ENCODE measurements around the gene IL10RB.
"Not testable (repeated sequence)": the region's sequence is repeated elsewhere in the genome, so short reads cannot be mapped to it uniquely, and the experiment has no call there.

The IL10RB gene

DNA sequence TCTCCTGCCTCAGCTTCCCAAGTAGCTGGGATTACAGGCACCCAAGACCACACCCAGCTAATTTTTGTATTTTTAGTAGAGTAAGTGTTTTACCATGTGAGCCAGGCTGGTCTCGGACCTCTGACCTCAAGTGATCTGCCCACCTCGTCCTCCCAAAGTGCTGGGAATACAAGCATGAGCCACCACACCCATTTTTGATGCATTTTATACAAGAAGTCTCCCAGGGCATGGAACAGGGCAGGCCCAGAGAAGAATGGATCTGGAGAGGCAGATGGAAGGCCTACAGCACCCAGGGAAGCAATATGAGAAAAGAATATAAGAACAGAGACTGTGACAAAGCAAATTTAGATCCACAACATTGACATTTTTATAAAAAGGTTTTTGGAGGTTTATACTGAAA lies 39.8 kb downstream of the IL10RB start:
- DNase-seq = no peak

DNA sequence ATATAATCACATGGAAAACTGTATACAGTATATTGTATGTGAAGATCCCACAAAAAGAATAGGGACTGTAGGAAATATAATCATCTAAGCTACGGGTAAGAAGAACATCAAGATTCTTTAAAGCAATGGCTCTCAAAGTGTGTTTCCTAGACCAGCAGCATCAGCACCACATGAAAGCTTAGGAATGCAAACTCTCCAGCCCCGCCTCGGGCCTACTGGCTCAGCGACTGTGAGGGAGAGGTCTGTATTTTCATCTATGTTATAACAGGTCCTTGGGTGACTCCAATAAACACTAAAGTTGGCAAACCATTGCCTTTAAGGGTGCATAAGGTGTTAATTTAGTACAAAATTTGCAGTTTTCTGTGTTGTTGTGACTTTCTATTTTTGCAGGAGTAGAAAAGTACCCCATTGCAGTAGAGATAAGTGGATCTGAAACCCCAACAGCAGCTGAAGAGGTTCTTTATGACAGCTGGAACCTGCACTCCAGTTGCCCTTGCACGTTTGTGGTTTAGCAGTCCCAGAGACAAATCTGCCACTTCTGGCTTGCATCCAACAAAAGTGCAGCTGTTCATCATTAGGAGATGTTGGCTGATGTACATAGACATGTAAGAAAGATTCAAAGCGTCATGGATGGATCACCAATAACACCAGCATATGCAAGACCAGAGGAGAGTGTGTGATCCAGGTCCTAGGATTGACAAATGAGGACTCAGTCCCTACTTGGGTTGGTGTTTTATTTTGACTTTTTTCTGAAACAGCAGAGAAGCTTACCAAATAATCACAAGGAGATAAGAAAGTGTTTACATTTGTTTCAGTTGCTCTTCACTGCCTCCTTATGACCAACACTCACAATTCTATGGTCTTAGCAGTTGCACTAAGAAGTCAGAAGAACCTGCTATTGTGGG lies 42.7 kb downstream of the IL10RB start:
- DNase-seq = no peak

DNA sequence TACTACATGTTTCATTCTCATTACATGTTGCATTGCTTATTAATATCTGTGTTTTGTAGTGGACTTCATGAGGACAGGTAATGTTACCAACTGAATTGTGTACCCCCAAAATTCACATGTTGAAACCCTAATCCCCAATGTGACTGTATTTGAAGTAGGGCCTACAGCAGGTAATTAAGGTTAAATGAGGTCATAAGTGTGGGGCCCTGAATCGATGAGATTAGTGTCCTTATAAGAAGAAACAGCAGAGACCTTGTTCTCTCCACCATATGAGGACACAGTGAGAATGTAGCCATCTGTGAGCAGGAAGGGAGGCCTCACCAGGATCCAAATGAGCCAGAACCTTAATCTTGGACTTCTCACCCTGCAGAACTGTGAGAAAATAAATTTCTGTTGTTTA lies 43.6 kb downstream of the IL10RB start:
- DNase-seq = no peak

DNA sequence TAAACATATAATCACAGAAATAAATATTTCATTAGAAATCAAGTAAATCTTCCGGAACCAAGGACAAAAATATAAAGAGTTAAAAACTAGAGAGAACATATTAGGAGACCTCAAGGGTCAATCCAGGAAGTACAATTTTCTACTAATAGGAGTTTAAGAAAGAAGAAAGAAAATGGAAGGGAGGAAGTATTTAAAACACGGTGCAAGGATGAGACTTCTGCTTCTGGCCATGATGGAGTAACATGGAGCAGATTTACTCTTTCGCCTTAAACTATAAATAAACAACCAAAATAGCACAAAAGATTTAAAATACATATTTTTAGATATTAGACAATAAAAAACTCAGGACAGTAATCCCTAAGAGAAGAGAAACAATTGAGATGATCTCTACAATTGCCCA lies 46.0 kb downstream of the IL10RB start:
- no peak for DNase-seq

DNA sequence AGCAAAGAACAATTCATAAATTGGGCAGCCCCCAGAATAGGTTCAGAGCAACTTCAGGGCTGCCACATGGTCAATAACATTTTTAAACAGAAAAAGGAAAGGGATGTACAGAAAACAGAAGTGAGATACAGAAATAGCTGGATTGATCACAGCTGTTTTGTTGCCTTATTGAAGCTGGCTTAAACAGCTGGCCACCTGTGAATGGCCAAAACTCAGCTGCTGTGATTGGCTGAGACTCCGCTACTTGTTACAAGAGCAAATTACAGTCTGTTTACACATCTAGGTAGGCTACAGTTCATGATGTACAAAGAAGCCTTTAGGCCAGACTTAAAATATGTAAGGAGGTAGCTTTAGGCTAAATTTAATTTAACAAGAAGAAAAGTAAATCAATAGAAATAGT lies 47.0 kb downstream of the IL10RB start:
- no peak for DNase-seq

DNA sequence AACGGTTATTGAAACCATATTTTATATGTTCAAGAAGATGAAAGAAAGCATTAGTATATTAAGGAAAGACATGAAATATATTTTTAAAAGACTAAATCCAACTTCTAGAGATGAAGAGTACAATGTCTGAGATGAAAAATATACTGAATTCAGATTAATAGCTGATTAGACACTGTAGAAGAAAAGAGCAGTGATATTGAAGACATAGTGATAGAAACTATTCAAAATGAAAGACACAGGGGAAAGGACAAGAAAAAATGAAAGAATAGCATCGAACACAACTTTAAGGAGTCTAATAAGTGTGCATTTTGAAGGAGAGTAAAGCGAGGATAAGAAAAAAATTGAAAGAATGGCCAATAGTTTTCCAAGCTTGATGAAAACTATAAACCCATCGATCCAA lies 47.4 kb downstream of the IL10RB start:
- DNase-seq = no peak

DNA sequence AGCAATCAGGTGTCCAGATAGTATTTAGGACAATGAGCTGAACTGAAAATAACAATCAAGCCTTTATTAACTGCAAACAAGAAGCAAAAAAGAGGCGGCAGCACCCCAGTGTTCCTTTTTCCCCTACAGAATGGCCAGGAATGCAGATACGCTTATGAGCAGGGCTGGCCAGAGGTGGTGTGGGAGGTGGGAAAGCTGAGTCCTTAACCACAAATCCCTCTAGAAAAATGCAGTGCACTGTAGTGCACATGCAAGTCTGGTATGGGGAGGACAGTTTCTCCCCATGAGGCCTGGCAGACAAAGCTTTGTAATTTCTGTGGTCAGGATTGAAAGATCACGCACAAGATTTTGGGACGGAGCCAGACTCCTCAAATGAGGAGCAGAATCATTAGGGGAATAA lies 47.9 kb downstream of the IL10RB start:
- DNase-seq = no peak

DNA sequence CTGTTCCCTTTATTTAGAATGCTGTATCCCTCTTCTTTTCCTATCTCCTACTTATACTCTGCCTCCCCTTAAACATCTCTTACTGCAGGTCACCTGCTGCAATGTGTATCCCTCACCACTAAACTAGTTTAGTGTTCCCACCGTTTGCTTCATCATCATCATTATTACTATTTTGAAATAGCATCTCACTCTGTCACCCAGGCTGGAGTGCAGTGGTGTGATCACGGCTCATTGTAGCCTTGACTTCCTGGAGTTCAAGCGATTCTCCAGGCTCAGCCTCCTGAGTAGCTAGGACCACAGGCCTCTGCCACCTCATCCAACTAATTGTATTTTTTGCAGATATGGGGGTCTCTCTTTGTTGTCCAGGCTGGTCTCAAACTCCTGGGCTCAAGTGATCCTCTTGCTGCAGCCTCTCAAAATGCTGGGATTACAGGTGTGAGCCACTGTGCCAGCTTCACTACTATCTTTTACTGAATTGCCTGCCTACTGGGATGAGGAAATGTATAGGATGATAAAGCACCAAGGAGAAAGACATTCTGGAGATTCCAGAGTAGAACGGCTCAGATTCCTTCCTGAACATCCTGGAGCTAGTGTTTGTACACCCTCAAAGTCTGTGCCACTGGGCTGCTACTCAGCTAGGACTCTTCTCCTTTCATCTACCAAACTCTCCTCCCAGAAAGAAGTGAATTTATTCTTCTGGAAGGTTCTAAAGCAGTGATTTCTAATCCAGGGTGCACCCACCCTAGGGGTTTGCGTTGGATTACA lies 50.0 kb downstream of the IL10RB start:
- DNase-seq = no peak

DNA sequence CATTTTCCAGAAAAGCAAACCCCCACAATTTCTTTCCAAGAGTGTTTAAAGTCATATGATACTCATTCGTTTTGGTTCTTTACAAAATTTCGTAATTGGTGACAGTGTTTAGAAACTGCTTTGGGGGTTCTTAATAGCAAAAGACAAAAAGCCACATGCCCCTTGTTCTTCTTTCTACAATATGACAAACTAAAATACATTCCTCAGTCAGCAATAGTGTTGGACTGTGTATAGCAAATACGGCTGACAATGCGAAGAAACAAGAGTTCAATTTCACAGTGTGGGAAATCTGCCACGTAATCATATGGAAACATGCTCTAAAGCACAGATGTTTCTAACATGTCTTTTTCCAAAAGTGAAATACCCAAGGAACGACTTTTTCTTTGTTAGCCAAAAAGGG lies 51.0 kb downstream of the IL10RB start:
- no peak for DNase-seq

DNA sequence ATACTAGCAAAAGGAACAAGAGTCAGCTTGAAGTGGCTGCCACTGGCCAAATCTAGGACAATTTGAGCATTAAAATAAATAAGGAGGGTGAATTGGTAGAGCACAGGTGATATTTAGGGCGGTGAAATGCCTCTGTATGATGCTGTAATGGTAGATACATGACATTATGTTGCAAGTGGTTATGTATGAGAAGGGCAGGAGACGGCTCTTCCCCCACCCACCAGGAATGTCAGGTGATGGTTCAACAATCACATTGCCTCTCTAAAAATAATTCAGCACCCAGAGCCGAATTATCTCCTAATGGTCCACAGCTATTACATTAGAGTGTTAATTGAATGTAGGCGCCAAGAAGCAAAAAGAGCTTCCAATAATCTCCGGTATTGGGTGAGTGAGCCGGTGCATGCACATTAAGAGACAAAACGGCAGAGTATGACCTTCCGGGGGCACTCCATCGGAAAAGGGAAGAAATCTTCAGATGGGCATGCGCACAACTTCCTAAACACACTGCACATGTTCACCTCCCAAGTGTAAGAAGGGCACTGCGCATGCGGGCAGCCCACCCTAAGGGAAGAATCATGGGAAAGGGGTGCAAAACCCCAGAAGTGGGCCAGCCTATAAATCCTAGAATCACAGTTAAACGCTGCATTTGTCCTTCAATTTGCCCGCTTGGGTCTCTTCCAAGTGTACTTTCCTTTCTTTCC lies 51.8 kb downstream of the IL10RB start:
- no peak for DNase-seq

DNA sequence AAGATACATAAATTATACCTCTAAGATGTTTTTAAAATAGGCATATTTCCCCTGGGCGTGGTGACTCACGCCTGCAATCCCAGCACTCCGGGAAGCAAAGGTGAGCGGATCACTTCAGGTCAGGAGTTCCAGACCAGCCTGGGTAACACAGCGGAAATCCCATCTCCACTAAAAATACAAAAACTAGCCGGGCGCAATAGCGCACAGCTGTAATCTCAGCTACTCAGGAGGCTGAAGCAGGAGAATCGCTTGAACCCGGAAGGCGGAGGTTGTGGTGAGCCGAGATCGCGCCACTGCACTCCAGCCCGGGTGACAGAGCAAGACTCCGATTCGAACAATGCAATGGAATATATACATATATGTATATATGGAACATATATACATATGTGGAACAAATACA lies 54.8 kb downstream of the IL10RB start:
- DNase-seq = not testable (repeated sequence)

DNA sequence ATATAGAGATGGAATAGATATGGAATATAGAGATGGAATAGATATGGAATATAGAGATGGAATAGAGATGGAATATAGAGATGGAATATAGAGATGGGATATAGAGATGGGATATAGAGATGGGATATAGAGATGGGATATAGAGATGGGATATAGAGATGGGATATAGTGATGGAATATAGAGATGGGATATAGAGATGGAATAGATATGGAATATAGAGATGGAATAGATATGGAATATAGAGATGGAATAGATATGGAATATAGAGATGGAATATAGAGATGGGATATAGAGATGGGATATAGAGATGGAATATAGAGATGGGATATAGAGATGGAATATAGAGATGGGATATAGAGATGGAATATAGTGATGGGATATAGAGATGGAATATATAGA lies 57.4 kb downstream of the IL10RB start:
- not testable (repeated sequence) for DNase-seq

DNA sequence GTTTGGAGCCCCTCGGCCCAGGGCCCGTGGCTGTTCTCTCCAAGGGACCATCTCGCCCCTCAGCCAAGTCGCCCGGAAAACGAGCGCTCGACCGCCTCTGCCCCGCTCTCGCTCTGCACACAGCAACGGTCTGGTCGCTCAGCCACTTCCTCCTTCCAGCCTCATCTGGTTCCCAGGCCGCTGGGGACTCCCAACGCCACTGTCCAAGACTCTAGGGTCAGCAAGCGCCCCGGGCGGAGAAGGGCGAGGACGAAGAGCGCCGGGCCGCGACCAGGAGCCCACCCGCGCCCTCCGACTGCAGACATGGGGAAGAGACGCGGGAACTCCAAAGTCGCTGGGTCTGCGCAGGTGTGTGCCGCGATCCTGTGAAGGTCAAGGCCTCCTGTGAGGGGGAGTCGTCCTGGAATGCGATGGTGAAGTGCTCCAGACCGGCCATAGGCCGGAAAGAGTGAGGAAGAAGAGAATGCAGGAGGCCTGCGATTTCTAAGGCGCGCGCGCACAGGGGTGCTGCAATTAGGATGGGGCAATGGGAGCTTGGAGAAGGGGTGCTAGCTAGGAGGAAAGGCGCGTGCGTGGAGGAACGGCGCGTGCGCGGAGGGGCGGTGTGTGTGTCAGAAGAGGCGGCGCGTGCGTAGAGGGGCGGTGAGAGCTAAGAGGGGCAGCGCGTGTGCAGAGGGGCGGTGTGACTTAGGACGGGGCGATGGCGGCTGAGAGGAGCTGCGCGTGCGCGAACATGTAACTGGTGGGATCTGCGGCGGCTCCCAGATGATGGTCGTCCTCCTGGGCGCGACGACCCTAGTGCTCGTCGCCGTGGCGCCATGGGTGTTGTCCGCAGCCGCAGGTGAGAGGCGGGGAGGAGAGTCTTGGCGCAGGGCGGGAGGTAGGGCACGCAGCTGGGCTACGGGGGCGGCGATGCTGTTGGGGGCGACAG lies 58.4 kb downstream of the IL10RB start, which contains the start of gene IFNAR1:
Gene IFNAR1, plus strand, starts transcription at position 680 of the 931 bp plus-strand sequence. Its CDS starts 86 bp downstream, at position 766.
- DNase-seq = peak; percentile 97

DNA sequence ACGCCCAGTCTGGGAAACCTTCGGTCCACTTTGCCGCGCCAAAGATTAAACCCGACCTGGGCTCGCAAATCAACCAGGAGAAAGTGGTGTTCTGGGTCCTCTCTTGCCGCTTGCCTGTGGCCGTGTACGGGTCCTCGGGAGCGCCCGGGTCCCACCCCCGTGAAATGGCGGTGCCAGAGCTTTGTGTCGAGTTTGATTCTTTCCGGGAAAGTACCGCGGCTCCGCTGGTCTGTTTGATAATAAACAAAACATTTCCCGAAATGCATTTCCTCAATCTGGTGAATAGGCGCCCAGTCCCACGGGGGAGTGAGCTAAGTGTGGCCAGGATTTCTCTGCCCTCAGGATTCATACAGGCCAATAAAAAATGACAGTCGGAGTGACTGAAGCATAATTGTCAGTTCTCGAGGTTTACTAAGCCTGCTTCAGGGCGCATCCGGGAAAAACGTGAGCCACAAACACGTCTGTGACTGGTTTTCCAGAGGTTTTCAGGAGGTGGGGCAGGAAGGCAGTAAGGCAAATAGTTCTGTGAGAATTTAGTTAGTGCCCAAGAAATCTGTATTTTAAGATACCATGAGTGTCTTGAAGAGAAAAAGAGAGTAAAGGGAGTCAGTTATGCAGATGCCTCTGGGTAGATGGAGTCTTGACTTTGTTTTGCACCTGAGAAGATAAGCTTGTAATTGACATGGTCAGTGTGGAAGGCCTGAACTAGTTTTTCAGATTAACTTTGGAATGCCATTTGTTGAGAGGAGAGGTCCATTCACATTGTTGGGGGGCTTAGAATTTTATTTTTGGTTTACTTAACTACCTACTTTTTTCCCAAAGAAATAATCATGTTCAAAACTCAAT lies 59.3 kb downstream of the IL10RB start:
- peak; percentile 58 for DNase-seq

DNA sequence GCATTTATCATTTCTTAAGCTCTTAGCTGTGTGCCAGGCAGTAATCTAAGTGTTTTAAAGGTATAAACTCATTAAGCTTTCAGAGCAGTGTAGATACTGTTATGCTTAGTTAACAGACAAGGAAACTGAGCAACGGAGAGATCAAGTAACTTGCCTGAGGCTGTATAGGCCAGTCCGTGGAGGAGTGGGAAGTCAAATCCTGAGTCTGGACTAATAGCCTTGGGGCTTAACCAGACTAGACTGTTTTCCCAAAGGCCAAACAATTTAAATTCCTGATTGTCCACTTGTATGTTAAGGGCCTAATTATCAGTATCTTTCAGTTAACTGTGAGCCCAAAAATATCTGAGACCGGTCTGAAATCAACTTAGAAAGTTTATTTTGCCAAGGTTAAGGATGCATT lies 61.2 kb downstream of the IL10RB start:
- no peak for DNase-seq

DNA sequence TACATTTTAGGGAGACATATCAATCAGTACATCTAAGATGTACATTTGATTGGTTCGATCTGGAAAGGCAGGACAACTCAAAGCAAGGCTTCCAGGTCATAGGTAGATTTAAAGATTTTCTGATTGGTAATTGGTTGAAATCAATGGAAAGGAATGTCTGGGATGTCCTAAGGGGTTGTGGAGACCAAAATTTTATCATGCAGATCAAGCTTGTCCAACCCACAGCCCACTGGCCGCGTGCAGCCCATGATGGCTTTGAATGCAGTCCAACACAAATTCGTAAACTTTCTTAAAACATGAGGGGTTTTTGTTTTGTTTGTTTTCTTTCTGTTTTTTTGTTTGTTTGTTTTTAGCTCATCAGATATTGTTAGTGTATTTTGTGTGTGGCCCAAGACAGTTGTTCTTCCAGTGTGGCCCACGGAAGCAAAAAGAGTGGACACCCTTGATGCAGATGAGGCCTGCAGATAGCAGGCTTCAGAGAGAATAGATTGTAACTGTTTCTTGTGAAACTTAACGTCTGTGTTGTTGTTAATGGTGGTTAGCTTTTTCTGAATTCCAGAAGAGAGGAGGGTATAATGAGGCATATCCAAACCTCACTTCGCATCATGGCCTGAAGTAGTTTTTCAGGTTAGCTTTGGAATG lies 61.7 kb downstream of the IL10RB start:
- no peak for DNase-seq

DNA sequence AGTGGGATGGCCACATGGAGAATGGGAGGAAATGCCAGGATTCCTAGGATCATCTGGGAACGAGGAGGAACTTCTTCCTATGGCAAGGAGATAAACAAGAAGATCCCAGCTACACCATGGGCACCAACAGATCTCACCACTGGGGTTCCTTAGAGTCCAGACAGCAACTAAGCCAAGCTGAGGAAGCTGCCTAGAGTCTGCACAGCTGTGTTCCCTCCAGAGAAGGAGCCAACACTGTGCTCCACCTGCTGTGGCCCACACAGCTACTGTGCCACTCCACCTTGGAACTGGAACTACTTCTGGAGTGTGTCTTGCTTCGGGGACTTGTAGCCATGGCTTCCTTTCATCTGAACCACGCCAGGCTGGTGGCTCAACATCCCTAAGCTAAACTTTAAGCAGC lies 64.6 kb downstream of the IL10RB start:
- no peak for DNase-seq

DNA sequence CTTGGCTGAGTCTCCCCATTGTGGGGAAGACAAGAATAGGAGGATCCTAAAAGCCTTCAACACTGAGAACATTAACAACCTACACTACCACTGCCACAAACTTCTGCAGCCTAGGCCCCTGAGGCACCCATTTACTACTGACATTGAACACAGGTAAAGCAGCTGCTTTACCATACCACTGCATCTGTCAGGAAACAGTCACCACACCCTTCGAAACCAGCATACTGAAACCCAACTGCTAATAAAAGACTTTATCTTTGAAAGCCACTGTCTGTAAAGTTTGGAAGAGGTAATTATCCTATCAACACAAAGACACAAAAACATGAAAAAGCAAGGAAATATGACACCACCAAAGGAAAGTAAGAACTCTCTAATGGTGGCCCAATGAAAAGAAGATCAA lies 66.0 kb downstream of the IL10RB start:
- DNase-seq = no peak

DNA sequence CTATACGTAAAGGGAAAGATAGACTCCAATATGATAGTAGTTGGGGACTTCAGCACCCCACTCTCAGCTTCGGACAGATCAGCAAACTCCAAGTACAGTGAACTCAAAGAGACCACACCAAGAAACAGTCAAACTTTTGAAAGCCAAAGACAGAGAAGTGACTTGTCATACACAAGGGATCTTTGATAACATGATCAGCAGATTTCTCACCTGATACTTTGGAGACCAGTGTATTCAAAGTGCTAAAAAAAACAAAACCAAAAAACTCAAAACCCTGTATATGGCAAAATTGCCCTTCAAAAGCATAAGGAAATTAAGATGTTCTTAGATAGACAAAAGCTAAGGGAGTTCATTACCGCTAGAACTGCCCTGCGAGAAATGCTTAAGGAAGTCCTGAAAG lies 68.0 kb downstream of the IL10RB start:
- no peak for DNase-seq

DNA sequence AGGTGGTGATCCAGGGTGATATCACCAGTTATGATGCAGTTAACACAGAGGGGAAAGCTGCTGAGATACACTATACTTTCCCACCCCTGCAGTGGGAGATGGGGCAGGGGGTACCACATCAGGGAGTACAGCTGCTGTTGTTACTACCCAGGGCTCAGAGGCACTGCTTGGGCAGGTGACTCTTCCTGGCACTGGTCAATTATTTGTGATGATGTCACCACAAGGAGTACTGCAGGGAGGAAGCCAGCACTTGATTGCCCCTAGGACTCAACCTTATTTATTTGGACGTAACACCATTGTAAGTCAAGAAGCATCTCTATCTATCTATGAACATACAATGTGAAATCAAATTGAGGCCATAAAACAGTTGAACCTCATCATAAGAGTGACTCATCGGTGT lies 68.7 kb downstream of the IL10RB start:
- no peak for DNase-seq

DNA sequence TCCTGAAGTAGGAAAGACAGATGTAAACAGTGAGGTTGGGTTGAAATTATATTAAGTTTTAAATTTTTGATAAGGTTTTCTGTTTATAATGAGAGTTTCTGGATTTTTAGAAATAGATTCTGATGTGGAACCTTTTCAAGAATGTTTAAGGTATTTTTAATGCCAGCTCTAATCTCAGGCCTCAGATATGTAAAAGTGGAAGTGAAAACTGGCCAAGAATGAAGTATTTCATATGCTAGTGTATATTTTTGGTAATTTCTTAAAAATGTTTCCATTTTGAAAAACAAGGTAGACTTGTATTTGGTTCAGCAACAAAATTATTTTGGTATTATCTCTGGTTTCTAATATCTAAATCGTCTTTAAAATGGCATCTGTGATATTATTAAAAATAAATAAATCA lies 73.0 kb downstream of the IL10RB start:
- no peak for DNase-seq

Measured in activated T-cell treated with anti-CD3 and anti-CD28 coated beads for 4 hours (primary cell).